ENCODE results near the gene TMA7.

GRCh38 chr3:48415251-48415953 is 24.7 kb upstream of the TMA7 start:
- TF ChIP-seq CTCF (IDR thresholded peaks at IDR 0.05): no peak
- TF ChIP-seq POLR2A (IDR thresholded peaks at IDR 0.05): no peak
- no peak for TF ChIP-seq POLR2AphosphoS5 (IDR thresholded peaks at IDR 0.05)

All from breast epithelium (tissue), 3 donors.